Measurements from ENCODE around the gene ALDH3B2. TPM values are rescaled to one million over a fixed set of nuclear protein-coding genes. Genes with fewer than 3 reads are reported as not detected.

ALDH3B2 gene
- total RNA-seq, 1 experiment from 2014 or later, result not detected

DNA sequence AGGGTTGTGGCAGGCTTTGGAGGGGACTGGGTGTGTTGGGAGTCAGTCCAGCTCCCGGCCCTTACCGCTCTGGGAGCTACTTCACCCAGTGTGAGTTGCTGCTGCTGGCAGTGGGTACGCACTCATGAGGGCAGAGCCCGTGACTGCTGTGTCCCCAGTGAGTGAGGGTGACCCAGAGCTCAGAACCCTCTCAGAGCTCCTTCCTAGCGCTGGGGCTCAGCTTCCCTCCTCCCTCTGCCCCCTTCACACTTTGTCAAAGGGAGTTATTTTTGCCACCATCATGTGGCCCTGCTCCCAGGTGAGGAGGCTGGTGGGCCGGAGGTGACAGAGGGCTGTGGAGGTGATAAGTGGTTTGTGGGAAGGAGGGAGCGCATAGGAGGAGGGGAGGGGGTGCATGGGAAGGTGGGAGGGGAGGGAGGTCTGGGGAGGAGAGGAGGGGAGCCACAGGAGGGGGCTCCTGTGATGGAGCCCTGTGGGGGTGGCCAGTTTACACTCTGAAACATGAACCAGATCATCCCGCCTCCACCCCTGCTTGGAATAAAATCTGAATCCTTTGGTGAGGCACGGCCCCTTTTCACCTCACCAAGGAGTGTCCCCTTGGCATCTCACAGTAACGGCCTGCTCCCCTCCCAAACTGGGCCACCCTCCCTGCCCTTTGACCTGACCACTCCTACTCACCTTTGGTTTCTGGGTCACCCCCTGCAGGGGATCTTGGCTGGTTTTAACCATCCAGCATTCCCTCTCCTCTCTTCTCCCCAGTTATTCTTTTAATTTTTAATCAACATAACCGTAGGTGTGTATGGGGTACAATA, 57.8 kb downstream of the ALDH3B2 start:
- Histone ChIP-seq H3K79me2 (ENCODE audit: insufficient read depth, low read length) (no peaks in the 10 kb centered on the region), H3K23ac (ENCODE audit: insufficient read length, low read depth, low read length) (no peak overlapping the region), H3K79me1 (ENCODE audit: insufficient read depth, low read depth, low read length, poor library complexity, severe bottlenecking) (no peaks in the 10 kb centered on the region), H3T11ph (ENCODE audit: low read length) (no peak overlapping the region), H2BK5ac (ENCODE audit: insufficient read length, low read length) (no peak overlapping the region), H3K56ac (ENCODE audit: insufficient read length, low read depth, low read length) (no peak overlapping the region), H2AFZ (ENCODE audit: low read length) (no peak overlapping the region), H4K8ac (replicated peaks; ENCODE audit: insufficient read length, low read depth, low read length) (no peak overlapping the region), H2BK20ac (ENCODE audit: low read depth, low read length, poor library complexity, severe bottlenecking) (no peak overlapping the region), H3K18ac (ENCODE audit: insufficient read length, low read depth, low read length) (no peak overlapping the region), H2BK15ac (ENCODE audit: low read depth, low read length) (no peak overlapping the region), H3K4me2 (ENCODE audit: insufficient read depth, insufficient read length, low read length) (peak overlapping the region; percentile 20), H2AK5ac (ENCODE audit: insufficient read length, low read length) (no peak overlapping the region), H4K91ac (ENCODE audit: insufficient read length, low read depth, low read length) (no peak overlapping the region), H4K5ac (ENCODE audit: insufficient read length, low read depth, low read length) (no peak overlapping the region), H2BK120ac (ENCODE audit: low read depth, low read length, poor library complexity, severe bottlenecking) (no peak overlapping the region), H3K9ac (ENCODE audit: extremely low read depth, insufficient read length, low read length) (no peak overlapping the region), H3K4me1 (ENCODE audit: insufficient read depth, low read length) (peaks cover 7% of the 10 kb centered on the region; the same call in 1 of the 2 replicates), H3K23me2 (ENCODE audit: insufficient read length, low read depth, low read length, poor library complexity, severe bottlenecking) (peaks cover 2% of the 10 kb centered on the region), H3K27ac (ENCODE audit: insufficient read length, low read depth, low read length) (no peak overlapping the region), H3K9me3 (ENCODE audit: control insufficient read depth, low read depth, low read length) (no peaks in the 10 kb centered on the region), H4K20me1 (ENCODE audit: control insufficient read depth, insufficient read depth, insufficient read length) (no peaks in the 10 kb centered on the region), H3K14ac (ENCODE audit: insufficient read depth, low read length) (no peak overlapping the region), H3K27me3 (ENCODE audit: insufficient read depth, low read length) (peaks cover 3% of the 10 kb centered on the region; the same call in 1 of the 2 replicates), H3K4ac (ENCODE audit: low read depth, low read length) (no peak overlapping the region), H2BK12ac (ENCODE audit: insufficient read length, low read depth, low read length) (no peak overlapping the region)
- peak overlapping the region in 1 of 2 experiments; percentile 64; a peak in 3 of 5 replicates for H3K4me3 Mint-ChIP-seq
- peaks cover 0 to 6% of the 10 kb centered on the region in 2 experiments; a peak in 2 of 5 replicates for H3K9me3 Mint-ChIP-seq
- no peak overlapping the region for H3K27ac Mint-ChIP-seq
- H3K27me3 Mint-ChIP-seq (ENCODE audit: low read depth), result peaks cover 40% of the 10 kb centered on the region
- peak; percentile 34 for DNase-seq
- peaks cover 9 to 14% (median 14%) of the 10 kb centered on the region in 3 experiments for H3K36me3 Mint-ChIP-seq (ENCODE audit: insufficient read depth in 1 of 3, low read depth in 3 of 3)
- TF ChIP-seq, protein P1, sequence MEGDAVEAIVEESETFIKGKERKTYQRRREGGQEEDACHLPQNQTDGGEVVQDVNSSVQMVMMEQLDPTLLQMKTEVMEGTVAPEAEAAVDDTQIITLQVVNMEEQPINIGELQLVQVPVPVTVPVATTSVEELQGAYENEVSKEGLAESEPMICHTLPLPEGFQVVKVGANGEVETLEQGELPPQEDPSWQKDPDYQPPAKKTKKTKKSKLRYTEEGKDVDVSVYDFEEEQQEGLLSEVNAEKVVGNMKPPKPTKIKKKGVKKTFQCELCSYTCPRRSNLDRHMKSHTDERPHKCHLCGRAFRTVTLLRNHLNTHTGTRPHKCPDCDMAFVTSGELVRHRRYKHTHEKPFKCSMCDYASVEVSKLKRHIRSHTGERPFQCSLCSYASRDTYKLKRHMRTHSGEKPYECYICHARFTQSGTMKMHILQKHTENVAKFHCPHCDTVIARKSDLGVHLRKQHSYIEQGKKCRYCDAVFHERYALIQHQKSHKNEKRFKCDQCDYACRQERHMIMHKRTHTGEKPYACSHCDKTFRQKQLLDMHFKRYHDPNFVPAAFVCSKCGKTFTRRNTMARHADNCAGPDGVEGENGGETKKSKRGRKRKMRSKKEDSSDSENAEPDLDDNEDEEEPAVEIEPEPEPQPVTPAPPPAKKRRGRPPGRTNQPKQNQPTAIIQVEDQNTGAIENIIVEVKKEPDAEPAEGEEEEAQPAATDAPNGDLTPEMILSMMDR (conservative IDR thresholded peaks at IDR 0.05), result no peak
- peaks cover 38 to 52% of the 10 kb centered on the region in 2 experiments for H3K4me1 Mint-ChIP-seq
- WGBS (ENCODE audit: extremely low coverage, insufficient read length, low lambda C conversion rate), result no CpG with 5 or more reads among the region's 11 CpGs
